HK-2 (cell line): ENCODE results near the gene MAPK8.

Experiments
- DNase-seq: peaks from one replicate; pipeline ENCODE4 v3.0.0-alpha.2; 2018; ENCODE audit not compliant: unreplicated experiment

MAPK8 gene

DNA sequence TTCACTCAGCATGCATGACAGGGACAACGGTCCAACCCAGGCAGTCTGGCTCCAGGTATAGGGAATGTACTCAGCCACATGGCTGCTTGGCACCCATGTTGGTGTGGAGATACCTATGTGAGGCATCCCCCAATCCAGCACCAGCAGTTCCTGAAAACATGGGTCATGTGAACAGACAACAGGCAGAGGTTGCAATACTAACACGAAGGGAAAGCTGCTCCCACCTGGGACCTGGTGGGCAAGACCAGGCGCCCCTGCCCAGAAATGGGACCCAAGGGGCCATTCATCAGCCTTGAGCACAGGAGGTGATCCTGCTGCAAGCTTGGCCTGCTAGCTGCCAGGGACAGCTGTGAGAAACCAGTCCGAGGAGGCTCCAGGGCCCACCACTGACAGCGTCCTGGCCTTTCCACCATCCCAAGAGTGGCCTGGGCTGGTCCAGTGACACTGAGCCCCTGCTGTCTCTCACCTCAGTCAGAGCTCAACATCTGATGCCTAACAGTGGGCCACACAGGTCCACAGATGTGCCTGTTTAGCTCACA lies 156.1 kb downstream of the MAPK8 start:
- DNase-seq = no peak

DNA sequence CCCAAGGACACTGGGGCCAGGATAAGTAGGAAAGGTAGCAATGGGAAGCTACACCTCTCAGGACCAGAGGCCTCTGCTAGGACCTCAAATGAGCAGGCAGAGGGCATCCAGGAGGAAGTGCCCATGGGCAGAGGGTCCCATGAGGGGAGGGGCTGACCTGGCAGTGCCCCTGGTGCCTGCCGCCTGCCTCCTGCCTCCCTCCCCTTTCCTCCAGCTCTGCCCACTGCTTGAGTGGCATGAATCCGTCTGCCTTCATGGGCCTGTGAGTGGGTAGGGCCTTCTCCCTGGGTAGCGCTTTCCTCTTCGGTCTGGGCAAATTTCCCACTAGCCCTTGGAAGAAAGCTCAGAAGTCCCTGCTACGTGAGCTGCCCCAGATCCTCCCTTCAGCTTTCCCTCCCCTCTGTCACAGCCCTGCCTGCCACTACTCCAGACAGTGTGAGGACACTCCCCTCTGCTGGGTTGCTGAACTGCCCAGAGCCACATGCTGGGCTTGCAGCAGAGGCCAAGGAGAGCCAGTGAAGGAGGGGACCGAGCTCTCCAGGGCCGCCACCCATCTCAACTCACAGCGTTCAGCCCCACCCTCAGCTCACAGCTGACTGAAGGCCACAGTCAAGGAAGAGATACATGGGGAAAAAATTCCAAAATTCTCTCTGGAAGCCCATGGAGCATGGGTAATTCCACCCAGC lies 157.0 kb downstream of the MAPK8 start:
- DNase-seq = no peak

DNA sequence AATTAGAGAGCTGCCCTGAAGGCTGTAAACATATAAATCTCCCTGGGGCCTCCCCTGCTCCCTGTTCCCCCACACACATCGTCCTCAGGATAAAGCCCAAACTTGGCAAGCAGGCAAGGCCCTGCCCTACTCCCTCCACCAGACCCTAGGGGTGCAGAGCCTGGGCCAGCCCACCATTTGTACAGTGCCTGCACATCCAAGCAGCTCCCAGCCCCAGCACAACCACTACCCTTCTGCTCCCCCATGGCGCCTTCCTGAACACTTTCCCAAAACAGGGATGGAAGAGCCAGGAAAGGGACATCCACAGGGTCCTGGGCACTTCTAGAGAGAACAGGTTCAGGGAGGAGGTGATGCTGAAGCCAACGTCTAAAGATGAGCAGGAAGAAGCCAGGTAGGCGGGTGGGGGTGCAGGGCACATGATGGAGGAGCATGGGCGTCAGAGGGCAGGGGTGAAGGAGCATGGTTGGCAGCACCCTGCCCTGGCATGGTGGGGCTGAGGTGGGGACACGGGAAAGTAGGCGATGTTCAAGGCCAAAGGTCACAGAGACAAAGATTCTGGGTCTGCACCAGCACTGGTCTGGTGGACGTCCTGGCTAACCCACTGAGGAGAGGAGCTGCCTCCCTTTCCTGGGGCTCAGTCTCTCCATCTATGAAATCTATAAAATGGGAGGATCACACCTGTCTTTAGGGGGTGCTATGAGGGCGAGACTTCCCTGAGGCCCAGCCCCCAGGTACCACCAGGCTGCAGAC lies 157.8 kb downstream of the MAPK8 start:
- DNase-seq = no peak

DNA sequence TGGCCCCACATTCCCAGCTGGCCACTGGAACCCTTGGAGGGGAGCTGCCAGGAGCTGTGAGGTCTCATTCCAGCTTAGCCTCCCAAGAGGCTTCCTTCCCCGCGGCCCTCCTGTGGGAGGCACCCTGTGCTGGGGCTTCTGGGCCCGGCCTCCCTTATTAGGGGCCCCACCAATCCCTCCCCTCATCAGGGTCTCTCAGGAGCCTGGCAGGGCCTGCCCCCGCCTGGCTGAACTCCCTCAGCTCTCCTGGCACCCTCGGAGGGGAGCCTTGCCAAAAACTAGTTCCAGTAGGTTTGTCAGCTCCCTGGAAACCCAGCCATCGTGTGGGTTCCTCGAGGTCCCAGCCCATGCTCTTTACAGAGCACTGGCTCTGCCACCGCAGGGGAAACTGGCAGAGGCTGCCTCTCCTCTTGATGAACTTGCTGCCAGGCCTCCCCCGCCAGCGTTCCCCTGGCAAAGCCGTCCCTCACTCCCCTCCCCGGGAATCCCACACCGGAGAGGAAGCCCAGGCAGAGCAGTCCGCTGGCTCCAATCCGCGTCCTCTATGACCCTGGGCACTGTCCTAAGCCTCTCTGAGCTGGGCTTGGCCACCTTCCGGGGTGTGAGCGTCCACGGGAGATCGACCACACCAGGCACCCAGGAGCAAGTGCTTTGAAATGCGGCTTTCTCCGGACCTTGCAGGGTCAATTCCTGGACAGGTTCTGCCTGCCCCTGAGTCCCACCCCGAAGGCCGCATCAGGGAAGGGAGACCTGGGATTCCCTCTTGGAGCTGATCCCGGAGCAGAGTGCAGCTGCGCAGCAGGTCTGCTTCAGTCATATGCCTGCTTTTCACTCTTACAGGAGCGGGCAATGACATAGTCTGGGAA lies 158.6 kb downstream of the MAPK8 start:
- no peak for DNase-seq

DNA sequence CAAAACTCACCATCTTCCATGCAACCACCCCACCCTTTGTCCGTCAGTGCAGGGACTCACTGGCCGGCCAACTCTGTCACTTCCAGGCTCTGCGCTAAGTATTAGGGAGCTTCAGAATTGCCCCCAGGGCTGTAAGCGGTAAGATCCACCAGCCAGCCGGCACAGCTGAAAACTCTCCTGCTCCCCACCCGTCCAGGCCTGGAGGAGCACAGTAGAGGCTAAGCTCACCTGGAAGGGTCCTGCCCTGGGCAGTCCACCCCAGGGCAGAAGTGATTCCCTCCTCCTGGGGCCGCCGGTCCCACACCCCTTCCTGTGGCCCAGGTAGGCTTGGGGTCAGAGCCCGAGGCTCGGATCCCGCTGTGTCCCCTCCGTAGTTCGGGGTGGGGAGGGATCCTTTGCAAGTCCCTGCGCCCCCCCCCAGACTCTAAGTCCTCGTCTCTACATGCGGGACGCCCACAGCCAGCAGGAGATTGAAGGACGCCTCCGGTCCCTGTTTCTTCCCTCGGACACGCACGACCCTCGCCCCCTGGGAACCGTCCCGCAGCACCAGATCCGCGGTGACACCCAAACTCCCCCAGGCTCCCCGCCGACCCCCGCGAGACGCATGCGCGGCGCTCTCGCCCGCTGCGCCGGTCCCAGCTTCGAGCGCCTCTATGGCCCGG lies 159.5 kb downstream of the MAPK8 start:
- DNase-seq = no peak

DNA sequence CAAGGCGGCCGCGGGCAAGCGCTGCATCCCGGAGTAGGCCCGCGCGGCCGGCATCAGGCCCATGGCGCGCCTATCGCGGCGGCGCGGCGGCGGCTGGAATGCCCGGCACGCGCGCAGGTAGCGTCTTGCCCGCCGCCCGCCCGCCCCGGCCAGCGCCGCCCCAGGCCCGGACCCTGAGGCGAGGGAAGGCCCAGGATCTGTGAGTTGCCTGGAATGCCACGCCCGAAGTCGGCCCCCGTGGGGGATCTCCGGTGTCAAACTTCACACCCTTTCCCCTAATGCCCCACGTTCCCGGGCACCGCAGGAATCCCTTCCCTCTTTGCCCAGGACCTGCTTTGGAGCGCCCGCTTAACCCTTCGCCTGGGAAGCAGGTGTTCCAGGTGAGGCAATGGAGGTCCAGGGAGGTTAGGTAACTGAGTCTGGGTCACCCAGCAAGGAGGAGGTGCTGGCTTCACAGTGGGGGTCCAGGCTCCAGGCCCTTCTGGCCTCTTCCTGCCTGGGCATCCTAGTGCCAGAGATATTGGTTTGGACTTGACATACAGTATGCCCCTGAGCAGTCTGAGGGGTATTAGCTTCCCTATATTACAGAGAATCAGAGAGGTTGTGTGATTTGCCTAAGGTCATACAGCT lies 160.2 kb downstream of the MAPK8 start:
- DNase-seq = no peak

DNA sequence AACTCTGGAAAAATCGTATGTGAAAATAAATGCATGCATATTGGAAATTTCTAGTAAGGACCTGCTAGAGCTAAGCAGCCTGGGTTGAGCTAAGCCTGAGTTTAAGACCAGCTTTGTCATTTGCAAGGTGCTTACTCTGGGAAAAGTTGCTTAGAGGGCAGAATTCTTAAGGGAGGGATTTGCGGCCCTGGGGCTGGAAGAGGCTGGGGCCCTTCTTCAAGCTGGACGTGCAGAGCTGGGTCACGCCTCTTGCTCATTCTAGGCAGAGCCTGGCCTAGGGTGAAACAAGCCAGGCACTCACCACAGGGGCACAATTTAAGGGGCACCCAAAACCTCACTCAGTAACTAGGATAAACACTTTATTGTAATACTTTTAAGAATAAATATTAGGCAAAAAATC lies 161.2 kb downstream of the MAPK8 start:
- DNase-seq = no peak

DNA sequence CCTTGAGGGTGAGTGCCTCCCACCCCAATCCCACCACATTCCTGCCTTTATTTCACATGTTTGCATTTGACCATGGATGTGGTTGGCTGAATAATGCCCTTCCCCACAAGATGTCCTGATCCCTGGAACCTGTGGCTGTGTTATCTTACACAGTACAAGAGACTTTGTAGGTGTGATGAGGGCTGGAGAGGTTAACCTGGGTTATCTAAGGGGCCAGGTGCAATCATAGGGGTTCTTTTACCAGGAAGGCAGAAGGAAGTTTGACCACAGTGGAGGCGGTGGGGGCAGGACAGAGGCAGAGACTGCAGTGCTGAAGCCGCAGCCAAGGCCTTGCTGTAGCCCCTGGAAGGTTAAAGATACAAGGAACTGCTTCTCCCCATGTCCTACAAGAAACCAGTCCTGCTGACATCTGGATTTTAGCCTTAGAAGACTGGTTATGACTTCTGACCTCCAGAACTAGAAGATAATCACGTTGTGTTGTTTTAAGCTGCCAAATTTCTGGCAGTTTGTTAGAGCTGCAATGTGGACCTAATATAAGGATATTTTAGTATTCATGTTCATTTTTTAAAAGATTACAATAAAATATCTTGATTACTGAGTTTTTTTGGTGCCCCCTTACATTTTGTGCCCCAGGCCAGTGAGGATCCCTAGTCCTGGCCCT lies 161.8 kb downstream of the MAPK8 start:
- DNase-seq = no peak

DNA sequence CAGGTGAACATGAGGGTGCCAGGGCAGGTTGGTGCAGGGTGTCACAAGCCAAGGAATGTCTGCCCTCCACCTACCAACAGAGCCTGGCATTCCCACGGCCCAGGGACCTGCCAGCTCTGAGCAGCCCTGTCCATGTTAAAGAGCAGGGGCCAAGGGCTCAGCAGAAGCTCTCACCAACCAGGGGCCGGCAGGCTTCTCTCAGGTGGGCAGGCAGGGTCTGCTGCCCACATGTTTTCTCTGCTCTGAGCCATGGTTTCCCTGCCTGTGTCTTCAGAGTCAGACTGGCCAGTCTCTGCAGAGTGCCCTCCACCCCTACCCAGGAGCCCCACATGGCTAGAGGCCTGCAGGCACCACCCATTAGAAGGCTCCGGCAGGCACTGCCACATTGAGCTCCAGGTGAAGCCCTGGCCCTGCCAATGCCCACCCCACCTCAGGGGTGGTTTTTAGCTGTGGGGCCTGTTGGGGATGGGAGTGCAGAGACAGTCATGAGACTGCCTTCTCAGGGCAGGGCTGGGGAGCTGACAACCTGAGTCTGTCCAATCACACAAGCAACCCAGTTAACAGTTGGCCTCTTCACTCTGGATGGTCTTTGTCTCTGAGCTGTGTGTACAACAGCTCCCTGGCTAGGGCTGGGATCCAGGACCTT lies 162.5 kb downstream of the MAPK8 start:
- no peak for DNase-seq

DNA sequence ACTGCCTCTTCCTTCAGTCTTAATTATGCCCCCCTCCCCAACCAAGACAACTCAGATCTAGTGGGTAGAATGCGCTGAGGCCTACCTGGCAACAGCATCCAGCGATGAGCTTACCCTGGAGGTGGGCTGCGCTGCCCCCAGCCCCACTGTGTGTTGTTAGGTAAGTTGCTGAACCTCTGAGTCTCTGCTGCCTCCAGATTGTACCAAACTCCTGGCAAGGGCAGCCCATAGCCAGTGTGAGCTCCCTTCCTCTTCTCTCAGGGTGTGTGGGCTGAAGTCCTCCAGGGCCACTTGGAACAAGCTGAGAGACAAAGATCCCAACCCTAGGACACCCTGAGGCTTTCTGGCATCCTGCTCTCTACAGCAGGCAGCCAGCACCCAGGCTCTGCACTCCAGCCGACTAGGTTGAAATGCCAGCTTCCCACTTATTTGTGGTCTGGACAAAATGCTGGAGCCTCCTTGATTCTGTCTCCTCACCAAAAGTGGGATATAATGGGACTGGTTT lies 163.1 kb downstream of the MAPK8 start:
- no peak for DNase-seq

DNA sequence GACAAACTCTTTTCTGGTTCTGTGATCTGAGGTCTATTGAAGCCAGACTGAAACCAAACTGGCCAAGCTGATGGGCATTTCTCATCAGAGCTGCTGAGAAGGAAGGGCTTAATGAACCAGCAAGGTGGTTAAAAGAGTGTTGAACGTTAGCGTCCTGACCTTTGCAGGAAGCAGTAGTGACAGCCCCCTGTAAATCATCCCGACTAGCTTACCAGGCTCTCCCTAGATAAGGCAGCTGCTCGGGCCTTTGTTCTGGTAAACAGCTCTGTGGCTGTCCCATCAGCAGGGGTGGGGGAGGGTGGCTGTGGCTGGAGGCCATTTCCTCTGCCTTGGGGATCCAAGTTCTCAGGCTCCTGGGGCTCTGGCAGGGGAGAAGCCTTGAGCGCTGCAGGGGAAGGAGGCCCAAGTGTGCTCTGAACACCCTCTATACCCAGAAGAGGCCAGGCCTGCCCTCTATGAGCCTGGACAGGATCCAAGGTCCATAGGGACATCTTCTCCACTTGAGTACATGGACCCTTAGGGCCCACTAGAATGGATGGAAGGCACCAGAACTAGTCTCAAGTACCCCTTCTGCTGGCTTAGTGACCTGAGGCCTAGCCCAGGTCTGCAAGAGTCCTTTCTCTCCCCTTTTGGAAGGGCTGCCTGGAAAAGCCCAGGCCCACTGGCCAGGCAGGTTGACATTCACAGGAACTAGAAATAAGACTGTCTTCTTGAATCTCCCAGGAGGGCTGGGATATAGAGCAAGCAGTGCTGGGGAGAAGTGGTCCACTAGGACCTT lies 163.8 kb downstream of the MAPK8 start:
- DNase-seq = no peak

DNA sequence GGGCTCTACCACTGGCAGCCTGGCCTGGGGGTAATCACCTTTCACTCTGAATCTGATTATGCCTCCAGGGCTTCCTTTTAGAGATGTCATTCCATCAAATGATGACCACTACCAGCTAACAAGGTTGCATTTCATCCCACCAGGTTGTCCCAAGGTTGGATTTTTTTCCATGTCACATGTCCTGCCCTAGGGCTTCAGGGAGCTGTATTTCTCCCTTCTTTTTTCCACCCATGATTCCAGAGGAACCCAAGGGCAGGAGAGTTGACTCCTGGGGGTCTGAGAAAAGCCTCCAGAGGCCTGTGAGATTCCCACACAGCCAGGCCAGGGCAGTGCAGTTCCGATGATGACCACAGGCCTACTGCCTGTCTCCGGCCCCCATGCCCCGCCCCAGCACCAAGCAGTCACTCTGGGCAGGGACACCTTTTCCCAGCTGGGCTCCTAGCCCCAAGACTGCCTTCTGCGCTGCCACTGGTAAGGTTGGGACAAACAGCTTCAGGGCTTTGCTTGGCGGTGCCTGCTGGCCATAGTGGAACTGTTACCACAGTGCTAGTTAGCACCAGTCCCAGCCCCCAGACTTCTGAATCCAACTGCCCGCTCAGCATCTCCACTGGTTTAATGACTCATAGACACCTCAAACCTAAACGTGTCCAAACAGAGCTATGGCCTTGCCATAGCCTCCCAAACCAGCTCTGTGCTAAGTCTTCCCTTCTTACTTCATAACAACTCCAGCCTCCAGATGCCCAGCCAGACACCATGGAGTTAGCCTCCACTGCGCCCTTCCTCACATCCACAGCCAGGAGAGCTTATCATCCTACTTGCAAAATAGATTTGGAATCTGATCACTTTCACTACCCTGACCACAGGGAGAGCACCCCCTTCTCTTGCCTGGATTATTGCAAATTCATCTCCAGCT lies 164.7 kb downstream of the MAPK8 start:
- no peak for DNase-seq

DNA sequence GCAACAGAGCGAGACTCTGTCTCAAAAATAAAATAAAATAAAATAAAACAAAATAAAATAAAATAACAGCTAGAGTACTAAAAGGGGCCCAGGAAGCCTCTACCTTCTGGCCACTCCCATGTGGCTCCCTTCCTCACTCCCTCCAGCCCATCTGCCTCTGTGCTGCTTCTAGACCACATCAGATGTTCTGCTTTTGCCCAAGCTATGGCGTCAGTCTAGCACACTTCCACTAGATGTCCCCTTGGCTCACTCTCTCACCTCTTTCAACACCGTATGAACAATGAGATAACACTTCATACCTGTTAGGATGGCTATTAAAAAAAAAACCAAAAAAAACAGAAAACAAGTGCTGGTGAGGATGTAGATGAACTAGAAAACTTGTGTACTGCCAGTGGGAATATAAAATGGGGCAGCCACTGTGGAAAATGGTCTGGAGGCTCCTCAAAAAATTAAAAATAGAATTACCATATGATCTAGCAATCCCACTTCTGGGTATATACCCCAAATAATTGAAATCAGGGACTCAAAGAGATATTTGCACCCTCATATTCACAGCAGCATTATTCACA lies 166.1 kb downstream of the MAPK8 start:
- DNase-seq = no peak

DNA sequence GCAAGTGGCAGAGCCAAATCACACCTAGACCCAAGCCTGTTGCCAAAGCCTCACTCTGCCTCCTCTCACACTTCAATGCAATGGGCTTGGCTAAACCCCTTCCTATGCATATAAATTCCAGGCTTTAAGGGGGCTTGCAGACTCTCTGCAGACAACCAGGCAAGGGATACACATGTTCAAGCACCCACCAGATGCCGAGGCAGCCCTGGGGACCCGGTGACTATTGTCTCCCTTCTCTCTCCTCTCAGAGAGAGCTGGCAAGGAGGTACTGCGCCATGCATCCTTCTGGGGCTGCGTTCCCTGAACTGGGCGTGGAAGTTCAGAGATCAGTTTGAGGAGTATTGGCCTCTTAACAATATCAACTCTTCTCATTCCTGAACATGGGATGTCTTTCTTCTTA lies 167.2 kb downstream of the MAPK8 start:
- no peak for DNase-seq

DNA sequence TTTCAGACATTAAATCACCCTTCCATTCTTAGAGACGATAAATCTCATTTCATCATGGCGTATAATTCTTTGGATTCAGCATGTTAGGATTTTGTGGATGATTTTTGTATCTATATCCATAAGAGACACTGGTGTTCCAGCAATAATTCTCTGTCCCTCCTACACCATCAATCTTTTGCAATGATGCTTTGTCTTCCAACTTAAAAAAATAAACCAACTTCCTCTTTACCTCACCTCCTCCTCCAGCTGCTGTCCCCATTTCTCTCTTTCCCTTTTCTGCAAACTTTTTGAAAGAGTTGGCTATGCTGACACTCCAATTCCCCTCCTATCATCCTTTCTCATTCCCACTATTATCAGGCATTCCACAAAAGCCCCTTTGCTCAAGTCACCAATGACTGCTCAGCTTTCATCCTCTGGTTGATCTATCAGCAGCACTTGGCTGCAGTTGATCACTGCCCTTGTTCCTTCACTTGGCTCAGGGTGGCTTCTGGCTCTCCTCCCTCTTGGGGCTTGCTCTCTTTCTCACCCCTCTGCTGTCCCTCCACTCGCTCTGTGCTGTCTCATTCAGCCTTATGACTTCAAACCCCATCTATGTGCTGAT lies 168.4 kb downstream of the MAPK8 start:
- no peak for DNase-seq

DNA sequence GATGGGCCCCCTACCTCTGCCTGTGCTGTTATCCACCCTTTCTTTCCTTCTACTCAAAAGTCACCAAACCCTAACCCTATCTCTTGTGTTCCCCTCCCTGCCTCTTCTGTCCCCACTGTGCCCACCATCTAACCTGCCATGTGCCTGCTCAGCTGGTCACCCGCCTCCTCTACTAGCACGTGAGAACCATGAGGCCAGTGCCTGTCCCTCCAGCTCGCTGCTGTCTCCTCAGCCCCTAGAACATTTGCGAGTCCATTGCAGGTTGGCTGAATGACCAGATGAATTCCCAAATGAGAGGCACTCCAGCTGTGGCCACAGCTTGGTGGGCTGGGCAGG lies 169.4 kb downstream of the MAPK8 start:
- no peak for DNase-seq

DNA sequence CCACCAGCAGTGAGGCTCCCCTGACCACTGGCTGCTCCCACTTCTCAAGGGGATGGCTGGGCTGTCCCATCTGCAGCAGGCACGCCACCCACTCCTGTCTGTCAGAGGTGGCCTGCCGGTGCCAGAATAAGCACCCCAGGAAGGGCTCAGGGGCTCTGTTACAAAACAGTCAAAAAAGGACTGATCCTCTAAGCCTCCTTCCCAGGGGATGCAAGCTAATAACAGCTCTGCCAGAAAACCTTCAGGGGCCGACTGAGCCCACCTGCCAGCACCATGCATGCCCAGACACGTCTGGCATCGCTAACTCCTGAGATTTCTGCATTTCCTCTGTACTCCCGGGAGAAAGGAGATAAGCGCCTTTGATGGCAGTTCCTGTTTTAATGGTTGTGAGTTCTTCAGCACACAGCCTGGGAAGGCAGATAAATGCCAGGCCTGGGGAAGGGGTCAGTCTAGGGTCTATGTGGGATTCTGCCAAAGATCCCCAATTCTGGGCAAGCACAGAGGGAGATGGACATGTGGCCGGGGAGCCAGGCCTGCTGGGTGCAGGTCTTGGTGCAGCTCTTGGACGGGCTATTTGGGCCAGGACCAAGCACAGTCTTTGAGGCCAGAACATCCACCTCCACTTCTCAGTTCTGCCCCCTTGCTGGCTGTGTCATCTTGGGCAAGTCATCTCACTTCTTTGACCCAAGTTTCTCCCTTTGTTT lies 170.0 kb downstream of the MAPK8 start:
- no peak for DNase-seq
